BE2C (cell line): ENCODE measurements around the gene TBX5.

Experiments
- DNase-seq: peaks from one replicate; pipeline ENCODE4 v3.0.0-alpha.2; 2020
- H3K27me3 ChIP-seq: fragments of 250-450 bp; sonication (Bioruptor Pico); 2 replicates; pipeline ENCODE4 v1.5.1; 2020; ENCODE audit warnings: mild to moderate bottlenecking
- H3K36me3 ChIP-seq: fragments of 250-450 bp; sonication (Bioruptor Pico); 2 replicates; pipeline ENCODE4 v1.5.1; 2020; ENCODE audit warnings: mild to moderate bottlenecking
- H3K4me1 ChIP-seq: fragments of 250-450 bp; sonication (Bioruptor Pico); 2 replicates; pipeline ENCODE4 v1.5.1; 2020
- H3K4me3 ChIP-seq: 2 replicates; pipeline ENCODE4 v1.5.1; 2011; ENCODE audit warnings: low read depth, low read length
- H3K9me3 ChIP-seq: fragments of 250-450 bp; sonication (Bioruptor Pico); 2 replicates; pipeline ENCODE4 v1.5.1; 2020
- TF ChIP-seq, protein P1 (sequence below): IDR thresholded peaks from 2 replicates; pipeline ENCODE4 v1.5.1; 2012; ENCODE audit warnings: mild to moderate bottlenecking, low read depth, low read length

The TBX5 gene

DNA sequence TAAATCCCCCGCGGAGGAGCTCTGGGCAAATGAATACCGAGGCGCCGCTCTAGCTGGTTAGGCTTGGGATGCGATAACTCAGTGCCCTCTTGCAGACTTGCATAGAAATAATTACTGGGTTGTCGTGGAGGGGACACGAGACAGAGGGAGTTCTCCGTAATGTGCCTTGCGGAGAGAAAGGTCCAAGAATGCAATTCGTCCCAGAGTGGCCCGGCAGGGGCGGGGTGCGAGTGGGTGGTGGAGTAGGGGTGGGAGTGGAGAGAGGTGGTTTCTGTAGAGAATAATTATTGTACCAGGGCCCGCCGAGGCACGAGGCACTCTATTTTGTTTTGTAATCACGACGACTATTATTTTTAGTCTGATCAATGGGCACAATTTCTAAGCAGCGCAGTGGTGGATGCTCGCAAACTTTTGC is 2.5 kb upstream of the TBX5 start:
- no peak overlapping the region for H3K4me3 ChIP-seq
- no peaks in the 10 kb centered on the region for H3K36me3 ChIP-seq
- TF ChIP-seq, protein P1, sequence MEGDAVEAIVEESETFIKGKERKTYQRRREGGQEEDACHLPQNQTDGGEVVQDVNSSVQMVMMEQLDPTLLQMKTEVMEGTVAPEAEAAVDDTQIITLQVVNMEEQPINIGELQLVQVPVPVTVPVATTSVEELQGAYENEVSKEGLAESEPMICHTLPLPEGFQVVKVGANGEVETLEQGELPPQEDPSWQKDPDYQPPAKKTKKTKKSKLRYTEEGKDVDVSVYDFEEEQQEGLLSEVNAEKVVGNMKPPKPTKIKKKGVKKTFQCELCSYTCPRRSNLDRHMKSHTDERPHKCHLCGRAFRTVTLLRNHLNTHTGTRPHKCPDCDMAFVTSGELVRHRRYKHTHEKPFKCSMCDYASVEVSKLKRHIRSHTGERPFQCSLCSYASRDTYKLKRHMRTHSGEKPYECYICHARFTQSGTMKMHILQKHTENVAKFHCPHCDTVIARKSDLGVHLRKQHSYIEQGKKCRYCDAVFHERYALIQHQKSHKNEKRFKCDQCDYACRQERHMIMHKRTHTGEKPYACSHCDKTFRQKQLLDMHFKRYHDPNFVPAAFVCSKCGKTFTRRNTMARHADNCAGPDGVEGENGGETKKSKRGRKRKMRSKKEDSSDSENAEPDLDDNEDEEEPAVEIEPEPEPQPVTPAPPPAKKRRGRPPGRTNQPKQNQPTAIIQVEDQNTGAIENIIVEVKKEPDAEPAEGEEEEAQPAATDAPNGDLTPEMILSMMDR = no peak
- no peaks in the 10 kb centered on the region for H3K9me3 ChIP-seq
- peaks cover 98% of the 10 kb centered on the region for H3K27me3 ChIP-seq
- DNase-seq = no peak
- no peaks in the 10 kb centered on the region for H3K4me1 ChIP-seq

DNA sequence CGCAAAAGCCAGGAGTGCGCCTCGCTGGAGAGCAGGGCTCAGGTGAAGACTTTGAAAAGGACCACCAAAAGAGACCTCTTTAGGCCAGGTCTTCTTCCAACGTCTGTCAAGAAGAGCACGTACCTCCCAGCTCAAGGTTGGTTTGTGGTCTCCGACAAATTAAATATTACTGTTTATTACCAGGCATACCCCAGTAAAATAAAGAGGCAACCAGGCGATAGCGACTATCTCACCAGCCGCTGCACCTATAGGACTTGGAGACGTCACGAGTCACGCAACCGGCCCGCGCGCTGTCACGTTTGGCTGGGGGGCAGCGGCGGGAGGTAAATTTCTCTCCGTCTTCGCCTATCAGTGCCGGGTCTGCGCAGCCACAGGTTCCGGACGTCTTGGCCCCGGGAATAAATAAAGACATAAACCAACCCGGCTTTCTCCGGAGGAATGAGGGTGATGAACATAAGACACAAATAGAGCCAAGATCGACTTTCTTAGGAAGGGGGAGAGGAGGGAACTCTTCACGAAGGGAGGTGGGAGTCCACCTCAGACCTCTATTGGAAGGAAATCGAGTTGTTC is 2.0 kb upstream of the TBX5 start:
- peaks cover 98% of the 10 kb centered on the region for H3K27me3 ChIP-seq
- no peak overlapping the region for H3K4me3 ChIP-seq
- no peaks in the 10 kb centered on the region for H3K4me1 ChIP-seq
- H3K9me3 ChIP-seq = no peaks in the 10 kb centered on the region
- DNase-seq = no peak
- H3K36me3 ChIP-seq = no peaks in the 10 kb centered on the region
- TF ChIP-seq, protein P1 = no peak

DNA sequence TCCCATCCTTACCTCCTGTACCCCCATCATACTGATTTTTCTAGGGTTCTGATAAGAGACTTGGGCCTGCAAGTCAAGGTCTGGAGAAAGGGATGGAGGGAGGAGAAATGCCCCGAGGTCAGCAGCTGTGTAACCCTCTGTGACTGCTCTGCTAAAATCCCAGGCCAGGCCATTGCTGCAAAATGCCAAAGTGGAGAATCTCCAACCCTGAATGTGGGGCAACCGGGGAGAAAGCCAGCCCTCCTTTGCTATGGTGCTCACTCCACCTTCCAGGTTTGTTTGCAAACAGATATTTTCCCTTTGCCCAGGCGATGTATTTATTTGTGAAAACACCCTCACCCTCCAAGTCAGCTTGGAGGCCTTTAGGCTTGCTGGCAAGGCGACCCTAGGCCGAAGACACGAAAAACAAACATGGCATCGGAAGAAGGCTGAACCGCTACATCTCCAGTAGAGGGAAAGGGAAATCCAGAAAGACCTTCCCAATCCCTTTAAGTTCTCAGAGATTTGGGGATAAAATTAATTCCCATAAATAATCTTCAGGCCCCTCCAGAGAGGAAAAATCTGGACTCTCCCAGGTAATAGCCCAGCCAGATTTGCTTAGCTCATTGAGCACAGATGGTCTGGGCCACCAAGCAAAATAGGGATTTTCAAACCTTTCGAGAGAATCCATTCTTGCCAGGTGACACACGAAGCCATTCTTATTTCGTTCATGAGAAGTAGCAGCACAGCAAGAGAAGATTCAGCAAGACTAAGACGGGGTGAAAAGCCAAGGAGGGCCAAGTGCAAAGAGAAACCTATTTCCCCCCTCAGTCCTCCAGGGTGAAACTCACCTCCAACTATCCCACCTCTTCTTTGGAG is 1.3 kb upstream of the TBX5 start:
- H3K27me3 ChIP-seq = peaks cover 98% of the 10 kb centered on the region

DNA sequence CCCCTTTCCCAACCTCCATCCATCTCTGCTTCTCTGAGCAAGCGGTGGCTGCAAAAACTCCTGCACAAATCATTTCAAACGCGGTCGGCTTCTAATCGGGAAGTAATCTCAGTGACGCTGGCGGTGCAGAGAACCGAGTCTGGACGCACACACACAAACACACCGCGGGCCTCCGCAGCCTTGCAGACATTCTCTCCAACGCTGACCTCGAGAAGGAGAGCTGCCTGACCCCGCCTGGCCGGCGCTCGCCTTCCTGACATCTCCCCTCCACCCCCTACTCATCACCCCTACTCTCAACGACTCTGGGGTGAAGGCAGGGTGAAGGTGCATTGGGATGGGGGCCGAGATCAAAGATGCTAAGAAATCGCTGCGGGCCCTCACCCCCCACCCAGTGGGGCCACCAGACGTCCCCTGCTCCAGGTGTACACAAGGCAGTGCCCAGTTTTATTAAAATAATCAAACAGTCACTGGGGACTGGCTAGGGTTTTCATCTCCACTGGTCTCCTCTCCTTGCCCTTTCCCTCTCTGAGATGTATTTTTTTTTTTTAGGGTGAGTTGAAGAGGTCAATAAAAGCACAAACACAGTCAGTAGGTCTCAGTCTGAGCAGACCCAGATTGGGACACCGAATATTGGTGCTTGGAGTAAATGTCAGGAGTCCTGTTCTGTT is 506 bp upstream of the TBX5 start:
- no peak for DNase-seq
- TF ChIP-seq, protein P1 = no peak
- H3K27me3 ChIP-seq = peaks cover 98% of the 10 kb centered on the region
- no peaks in the 10 kb centered on the region for H3K36me3 ChIP-seq
- H3K4me1 ChIP-seq = no peaks in the 10 kb centered on the region
- H3K9me3 ChIP-seq = no peaks in the 10 kb centered on the region
- no peak overlapping the region for H3K4me3 ChIP-seq

More for the DNA sequence above, 1.3 kb upstream of the TBX5 start:
- Histone ChIP-seq H3K9me3 (no peaks in the 10 kb centered on the region), H3K4me3 (no peak overlapping the region), H3K36me3 (no peaks in the 10 kb centered on the region), H3K4me1 (no peaks in the 10 kb centered on the region)
- no peak for DNase-seq
- TF ChIP-seq, protein P1 = no peak

DNA sequence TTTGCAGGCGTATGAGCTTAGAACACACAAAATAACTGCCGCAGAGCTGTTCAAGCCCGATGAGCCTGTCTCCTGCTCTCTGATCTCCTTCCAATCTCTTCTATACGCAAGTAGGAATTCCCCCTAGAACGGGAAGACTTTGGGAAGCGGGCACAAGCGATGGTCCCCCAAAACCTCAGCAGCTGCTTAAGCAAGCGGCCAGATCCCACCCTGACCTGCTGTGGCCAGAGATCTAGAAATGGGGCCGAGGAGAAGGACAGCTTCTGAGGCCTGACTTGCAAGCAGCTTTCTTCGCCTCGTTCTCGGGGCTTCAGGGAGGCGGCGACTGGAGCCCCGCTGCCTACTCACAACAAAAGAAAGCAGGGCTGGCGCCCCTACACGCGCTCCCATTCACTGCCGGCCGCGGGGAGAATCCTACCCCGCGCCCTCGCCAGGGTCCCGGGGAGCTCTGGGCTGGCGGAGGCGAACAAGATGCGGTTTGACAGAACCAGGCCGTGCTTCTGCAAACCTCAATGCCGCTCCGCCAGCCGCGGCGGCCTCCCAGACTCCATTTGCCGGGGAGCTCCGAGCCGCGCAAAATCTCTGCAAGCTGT is 922 bp downstream of the TBX5 start:
- Histone ChIP-seq H3K4me3 (no peak overlapping the region), H3K9me3 (no peaks in the 10 kb centered on the region), H3K36me3 (no peaks in the 10 kb centered on the region), H3K4me1 (no peaks in the 10 kb centered on the region), H3K27me3 (peaks cover 98% of the 10 kb centered on the region)
- DNase-seq = no peak
- TF ChIP-seq, protein P1 = no peak
